Hepatocyte (in vitro differentiated cells): ENCODE data around the gene CCDC196. TPM values are rescaled to one million over a fixed set of nuclear protein-coding genes. Genes with fewer than 3 reads are reported as not detected.

ENCODE experiments used
- DNase-seq: peaks from one replicate; pipeline ENCODE4 v3.0.0-alpha.2; 2016; ENCODE audit warnings: low spot score
- H2AFZ ChIP-seq: fragments of 200-600 bp; sonication (generic); 2 replicates; pipeline ENCODE4 v1.6.0; 2016; ENCODE audit warnings: antibody characterized with exemption, mild to moderate bottlenecking
- H3K27ac ChIP-seq: fragments of 200-600 bp; sonication (generic); 2 replicates; pipeline ENCODE4 v1.5.1; 2016; ENCODE audit warnings: mild to moderate bottlenecking
- H3K27me3 ChIP-seq: fragments of 200-600 bp; sonication (generic); 2 replicates; pipeline ENCODE4 v1.6.1; 2016
- H3K36me3 ChIP-seq: fragments of 200-600 bp; sonication (generic); replicated peaks from 2 replicates; pipeline ENCODE4 v1.5.1; 2016; ENCODE audit warnings: low read depth; ENCODE audit not compliant: insufficient read depth
- H3K4me1 ChIP-seq: fragments of 200-600 bp; sonication (generic); 2 replicates; pipeline ENCODE4 v1.5.1; 2016; ENCODE audit warnings: mild to moderate bottlenecking, moderate library complexity; ENCODE audit not compliant: insufficient read depth
- H3K4me2 ChIP-seq: fragments of 200-600 bp; sonication (generic); 2 replicates; pipeline ENCODE4 v1.6.0; 2016
- H3K4me3 ChIP-seq: fragments of 200-600 bp; sonication (generic); 2 replicates; pipeline ENCODE4 v1.5.1; 2016; ENCODE audit warnings: mild to moderate bottlenecking
- H3K79me2 ChIP-seq: fragments of 200-600 bp; sonication (generic); 2 replicates; pipeline ENCODE4 v1.6.0; 2017; ENCODE audit warnings: mild to moderate bottlenecking
- H3K9me2 ChIP-seq: fragments of 200-600 bp; sonication (generic); replicated peaks from 2 replicates; pipeline ENCODE4 v1.6.0; 2017; ENCODE audit warnings: mild to moderate bottlenecking; ENCODE audit not compliant: insufficient read depth
- H3K9me3 ChIP-seq: fragments of 200-600 bp; sonication (generic); 2 replicates; pipeline ENCODE4 v1.5.1; 2016; ENCODE audit warnings: low read depth, mild to moderate bottlenecking
- H4K20me1 ChIP-seq: fragments of 200-600 bp; sonication (generic); 2 replicates; pipeline ENCODE4 v1.6.0; 2016; ENCODE audit warnings: mild to moderate bottlenecking; ENCODE audit not compliant: insufficient read depth, poor library complexity, severe bottlenecking
- CTCF ChIP-seq: fragments of 200-600 bp; sonication (generic); IDR thresholded peaks from 2 replicates; pipeline ENCODE4 v1.5.1; 2016; ENCODE audit warnings: antibody characterized with exemption, mild to moderate bottlenecking; ENCODE audit not compliant: poor library complexity
- EZH2 ChIP-seq: fragments of 200-600 bp; sonication (generic); IDR thresholded peaks from 2 replicates; pipeline ENCODE4 v1.6.1; 2016; ENCODE audit warnings: antibody characterized with exemption, mild to moderate bottlenecking, borderline replicate concordance
- EZH2phosphoT487 ChIP-seq: fragments of 200-600 bp; sonication (generic); IDR thresholded peaks from one replicate; pipeline ENCODE4 v1.6.1; 2018; ENCODE audit warnings: antibody characterized with exemption, mild to moderate bottlenecking, low read depth, moderate library complexity; ENCODE audit not compliant: unreplicated experiment, severe bottlenecking
- WGBS: methylation state at CpG from one replicate; pipeline ENCODE4 v1.1.6; 2016; ENCODE audit warnings: low lambda C conversion rate; ENCODE audit errors: missing lambda C conversion rate; 5-methylcytosine and 5-hydroxymethylcytosine counted together
- polyA plus RNA-seq: library from polyadenylated mRNA; unstranded; fragments of >200 nt; fragmentation: Nextera tagmentation; extraction: Ambion mirVana; gene quantifications from 2 replicates; pipeline ENCODE4 v1.2.1, GENCODE V29; 2016
- total RNA-seq: library from RNA; depleted of rRNA; stranded (reverse); fragments of >200 nt; gene quantifications from 2 replicates; pipeline ENCODE4 v1.2.3, GENCODE V29; 2014

CCDC196 gene
- total and polyA plus RNA-seq, 2 experiments from 2014 or later = not detected

- DNase-seq = no peak
- Histone ChIP-seq H3K27me3 (no peaks in the 10 kb centered on the region), H3K36me3 (no peaks in the 10 kb centered on the region), H3K9me2 (no peaks in the 10 kb centered on the region), H3K4me1 (no peaks in the 10 kb centered on the region), H3K27ac (no peak overlapping the region), H3K9me3 (no peaks in the 10 kb centered on the region), H4K20me1 (no peaks in the 10 kb centered on the region), H3K4me2 (no peak overlapping the region), H2AFZ (no peak overlapping the region), H3K79me2 (no peaks in the 10 kb centered on the region), H3K4me3 (no peak overlapping the region)
- TF ChIP-seq EZH2 = no peak
- TF ChIP-seq EZH2phosphoT487 = no peak
- no peak for TF ChIP-seq CTCF
Measured at GRCh38 chr14:66477567-66477966, 8.6 kb upstream of the CCDC196 start.

GRCh38 chr14:66482873-66483272, 3.3 kb upstream of the CCDC196 start:
- Histone ChIP-seq H2AFZ (no peak overlapping the region), H3K4me2 (no peak overlapping the region), H3K4me3 (no peak overlapping the region), H3K9me3 (no peaks in the 10 kb centered on the region), H4K20me1 (no peaks in the 10 kb centered on the region), H3K27me3 (no peaks in the 10 kb centered on the region), H3K36me3 (no peaks in the 10 kb centered on the region), H3K27ac (no peak overlapping the region), H3K9me2 (no peaks in the 10 kb centered on the region), H3K79me2 (no peaks in the 10 kb centered on the region), H3K4me1 (no peaks in the 10 kb centered on the region)
- no peak for DNase-seq
- TF ChIP-seq CTCF (no peak), EZH2 (no peak), EZH2phosphoT487 (no peak)
- 94% methylated on average over 2 of the region's 2 CpGs for WGBS

- no peak overlapping the region for H3K4me2 ChIP-seq
- TF ChIP-seq EZH2 = no peak
- no peak for TF ChIP-seq CTCF
- no peak for TF ChIP-seq EZH2phosphoT487
- H3K9me2 ChIP-seq = no peaks in the 10 kb centered on the region
- H3K79me2 ChIP-seq = no peaks in the 10 kb centered on the region
- DNase-seq = no peak
- no peak overlapping the region for H3K4me3 ChIP-seq
- no peak overlapping the region for H2AFZ ChIP-seq
- 68% methylated on average over 1 of the region's 1 CpG for WGBS
- no peak overlapping the region for H3K27ac ChIP-seq
- H4K20me1 ChIP-seq = no peaks in the 10 kb centered on the region
- H3K27me3 ChIP-seq = no peaks in the 10 kb centered on the region
- H3K9me3 ChIP-seq = no peaks in the 10 kb centered on the region
- no peaks in the 10 kb centered on the region for H3K36me3 ChIP-seq
- H3K4me1 ChIP-seq = no peaks in the 10 kb centered on the region
Measured at GRCh38 chr14:66483322-66483721, 2.8 kb upstream of the CCDC196 start.

GRCh38 chr14:66485029-66485428, 1.1 kb upstream of the CCDC196 start:
- Histone ChIP-seq H4K20me1 (no peaks in the 10 kb centered on the region), H3K79me2 (no peaks in the 10 kb centered on the region), H3K9me2 (no peaks in the 10 kb centered on the region), H3K36me3 (no peaks in the 10 kb centered on the region), H3K4me2 (no peak overlapping the region), H3K27me3 (no peaks in the 10 kb centered on the region), H3K4me3 (no peak overlapping the region), H3K9me3 (no peaks in the 10 kb centered on the region), H3K4me1 (no peaks in the 10 kb centered on the region), H3K27ac (no peak overlapping the region), H2AFZ (no peak overlapping the region)
- no peak for DNase-seq
- TF ChIP-seq CTCF = no peak
- no peak for TF ChIP-seq EZH2phosphoT487
- TF ChIP-seq EZH2 = no peak
- 76% methylated on average over 3 of the region's 3 CpGs for WGBS
